Suprapubic skin (tissue), 4 donors: Measurements from ENCODE around the gene GRAMD1A.

ENCODE experiments used
- POLR2A ChIP-seq, 2 donors: fragments of 450-650 bp; IDR thresholded peaks; one replicate each; pipeline ENCODE4 v1.6.1; 2017; ENCODE audit warnings: antibody characterized with exemption in 2 of 2, mild to moderate bottlenecking in 2 of 2, moderate library complexity in 2 of 2
- POLR2AphosphoS5 ChIP-seq, 3 donors: sonication (generic); formaldehyde crosslinking; IDR thresholded peaks; one replicate each; pipeline ENCODE4 v1.6.1; 2017; ENCODE audit warnings: antibody characterized with exemption in 3 of 3
- TF ChIP-seq, protein P1 (sequence below), 2 donors: fragments of 200-600 bp in 1 of 2; fragments of 450-650 bp in 1 of 2; sonication (generic) in 1 of 2; IDR thresholded peaks; one replicate each; pipeline ENCODE4 v1.5.1; 2016 to 2019; ENCODE audit warnings: antibody characterized with exemption in 2 of 2, mild to moderate bottlenecking in 1 of 2, moderate library complexity in 1 of 2

DNA sequence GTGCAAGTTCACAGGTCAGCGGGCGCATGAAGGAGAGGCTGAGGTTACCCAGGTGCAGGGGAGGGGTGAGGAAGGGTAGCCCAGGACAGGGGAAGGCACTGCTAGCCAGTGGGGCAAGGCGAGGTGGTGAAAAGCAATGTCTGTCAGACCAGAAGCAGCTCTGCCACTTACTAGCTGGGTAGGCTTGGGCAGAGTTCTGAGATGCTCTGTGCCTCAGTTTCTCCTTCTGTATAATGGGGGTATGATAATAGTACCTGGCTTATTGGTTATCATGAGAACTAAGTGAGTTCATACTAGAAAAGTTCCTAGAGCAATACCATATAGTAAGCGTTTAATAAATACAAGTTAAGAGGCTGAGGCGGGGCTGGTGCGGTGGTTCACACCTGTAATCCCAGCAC, 15.8 kb downstream of the GRAMD1A start:
- TF ChIP-seq, protein P1, sequence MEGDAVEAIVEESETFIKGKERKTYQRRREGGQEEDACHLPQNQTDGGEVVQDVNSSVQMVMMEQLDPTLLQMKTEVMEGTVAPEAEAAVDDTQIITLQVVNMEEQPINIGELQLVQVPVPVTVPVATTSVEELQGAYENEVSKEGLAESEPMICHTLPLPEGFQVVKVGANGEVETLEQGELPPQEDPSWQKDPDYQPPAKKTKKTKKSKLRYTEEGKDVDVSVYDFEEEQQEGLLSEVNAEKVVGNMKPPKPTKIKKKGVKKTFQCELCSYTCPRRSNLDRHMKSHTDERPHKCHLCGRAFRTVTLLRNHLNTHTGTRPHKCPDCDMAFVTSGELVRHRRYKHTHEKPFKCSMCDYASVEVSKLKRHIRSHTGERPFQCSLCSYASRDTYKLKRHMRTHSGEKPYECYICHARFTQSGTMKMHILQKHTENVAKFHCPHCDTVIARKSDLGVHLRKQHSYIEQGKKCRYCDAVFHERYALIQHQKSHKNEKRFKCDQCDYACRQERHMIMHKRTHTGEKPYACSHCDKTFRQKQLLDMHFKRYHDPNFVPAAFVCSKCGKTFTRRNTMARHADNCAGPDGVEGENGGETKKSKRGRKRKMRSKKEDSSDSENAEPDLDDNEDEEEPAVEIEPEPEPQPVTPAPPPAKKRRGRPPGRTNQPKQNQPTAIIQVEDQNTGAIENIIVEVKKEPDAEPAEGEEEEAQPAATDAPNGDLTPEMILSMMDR (IDR thresholded peaks at IDR 0.05): no peak
- TF ChIP-seq POLR2AphosphoS5 (IDR thresholded peaks at IDR 0.05): no peak
- no peak for TF ChIP-seq POLR2A (IDR thresholded peaks at IDR 0.05)
